ENCODE measurements around the gene COLEC12. TPM values are rescaled to one million over a fixed set of nuclear protein-coding genes. Genes with fewer than 3 reads are reported as not detected.

COLEC12 gene
- total and polyA plus RNA-seq, 8 donors, result 32.9 to 124 (median 103) TPM

GRCh38 chr18:285817-286216 lies 214.7 kb downstream of the COLEC12 start:
- H3K27me3 ChIP-seq, result no peaks in the 10 kb centered on the region
- H3K4me3 ChIP-seq, result no peak overlapping the region
- no peaks in the 10 kb centered on the region for H3K36me3 ChIP-seq
- no peaks in the 10 kb centered on the region for H3K9me3 ChIP-seq
- no peak overlapping the region for H3K27ac ChIP-seq
- TF ChIP-seq, protein P1, sequence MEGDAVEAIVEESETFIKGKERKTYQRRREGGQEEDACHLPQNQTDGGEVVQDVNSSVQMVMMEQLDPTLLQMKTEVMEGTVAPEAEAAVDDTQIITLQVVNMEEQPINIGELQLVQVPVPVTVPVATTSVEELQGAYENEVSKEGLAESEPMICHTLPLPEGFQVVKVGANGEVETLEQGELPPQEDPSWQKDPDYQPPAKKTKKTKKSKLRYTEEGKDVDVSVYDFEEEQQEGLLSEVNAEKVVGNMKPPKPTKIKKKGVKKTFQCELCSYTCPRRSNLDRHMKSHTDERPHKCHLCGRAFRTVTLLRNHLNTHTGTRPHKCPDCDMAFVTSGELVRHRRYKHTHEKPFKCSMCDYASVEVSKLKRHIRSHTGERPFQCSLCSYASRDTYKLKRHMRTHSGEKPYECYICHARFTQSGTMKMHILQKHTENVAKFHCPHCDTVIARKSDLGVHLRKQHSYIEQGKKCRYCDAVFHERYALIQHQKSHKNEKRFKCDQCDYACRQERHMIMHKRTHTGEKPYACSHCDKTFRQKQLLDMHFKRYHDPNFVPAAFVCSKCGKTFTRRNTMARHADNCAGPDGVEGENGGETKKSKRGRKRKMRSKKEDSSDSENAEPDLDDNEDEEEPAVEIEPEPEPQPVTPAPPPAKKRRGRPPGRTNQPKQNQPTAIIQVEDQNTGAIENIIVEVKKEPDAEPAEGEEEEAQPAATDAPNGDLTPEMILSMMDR (IDR thresholded peaks at IDR 0.05), result no peak
- no peak for DNase-seq
- ATAC-seq, result no peak
- intact Hi-C loops (cut with DNase I), result loop anchor here in 1 of 2 donors (5.0 kb wide), 1 partner anchor 331 kb away; no protein-coding TSS in a partner anchor
- no peaks in the 10 kb centered on the region for H3K4me1 ChIP-seq

- TF ChIP-seq, protein P1 (IDR thresholded peaks at IDR 0.05), result no peak
- H3K27ac ChIP-seq, result no peak overlapping the region
- no peaks in the 10 kb centered on the region for H3K27me3 ChIP-seq
- ATAC-seq (peak; percentile 52), DNase-seq (peak in 1 of 4 donors; percentile 55)
- no peak overlapping the region for H3K4me3 ChIP-seq
- intact Hi-C loops (cut with DNase I), result no loop called here
- H3K9me3 ChIP-seq, result peaks cover 0 to 8% of the 10 kb centered on the region in 2 donors
- no peaks in the 10 kb centered on the region for H3K36me3 ChIP-seq
- H3K4me1 ChIP-seq, result no peaks in the 10 kb centered on the region
Observed at GRCh38 chr18:275486-275885, 225.0 kb downstream of the COLEC12 start.

DNA sequence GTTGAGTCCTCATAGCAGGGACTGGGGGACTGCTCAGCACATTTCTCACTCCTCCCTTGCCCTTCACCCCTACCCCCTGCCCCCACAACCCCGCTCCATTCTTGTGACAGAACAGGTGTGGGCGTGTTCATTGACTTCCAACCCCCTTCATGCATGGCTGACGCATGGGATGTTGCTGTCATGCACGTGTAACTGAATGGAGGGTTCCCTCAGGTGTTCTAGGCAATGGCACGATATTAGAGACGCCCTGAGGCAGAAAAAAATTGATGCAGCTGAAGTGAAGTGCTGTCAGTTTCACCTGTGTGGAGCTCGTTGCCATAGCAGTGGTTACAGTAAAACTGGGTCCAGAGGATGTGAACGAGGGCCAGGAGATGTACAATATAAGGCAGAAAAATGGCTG lies 226.2 kb downstream of the COLEC12 start:
- no peak overlapping the region for H3K27ac ChIP-seq
- ATAC-seq (no peak), DNase-seq (no peak)
- peaks cover 0 to 8% of the 10 kb centered on the region in 2 donors for H3K9me3 ChIP-seq
- H3K4me1 ChIP-seq, result peaks cover 0 to under 1% of the 10 kb centered on the region in 2 donors
- TF ChIP-seq, protein P1 (IDR thresholded peaks at IDR 0.05), result no peak
- intact Hi-C loops (cut with DNase I), result no loop called here
- no peaks in the 10 kb centered on the region for H3K27me3 ChIP-seq
- H3K36me3 ChIP-seq, result no peaks in the 10 kb centered on the region
- no peak overlapping the region for H3K4me3 ChIP-seq

DNA sequence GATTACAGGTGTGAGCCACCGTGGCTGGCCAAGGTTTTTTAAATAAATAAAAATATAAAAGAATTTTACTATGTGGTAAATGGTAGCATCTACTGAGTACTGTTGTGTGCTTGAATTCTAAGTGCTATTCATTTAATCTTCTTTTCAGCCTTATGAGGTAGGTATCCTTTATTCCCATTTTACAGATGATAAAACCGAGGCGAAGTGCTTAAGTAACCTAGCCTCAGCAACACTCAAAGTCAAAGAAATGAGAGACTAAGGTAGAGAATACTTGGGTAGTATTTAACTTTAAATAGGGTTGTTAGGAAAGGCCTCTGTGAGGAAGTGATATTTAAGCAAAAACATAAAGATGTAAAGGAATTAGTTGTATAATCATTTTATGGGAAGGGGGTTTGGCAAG lies 227.0 kb downstream of the COLEC12 start:
- DNase-seq, result no peak
- Histone ChIP-seq H3K4me3 (no peak overlapping the region), H3K4me1 (peaks cover 0 to 9% of the 10 kb centered on the region in 2 donors), H3K36me3 (no peaks in the 10 kb centered on the region), H3K27me3 (no peaks in the 10 kb centered on the region), H3K9me3 (peaks cover 0 to 3% of the 10 kb centered on the region in 2 donors), H3K27ac (no peak overlapping the region)
- intact Hi-C loops (cut with DNase I), result no loop called here
- TF ChIP-seq, protein P1 (IDR thresholded peaks at IDR 0.05), result no peak
- no peak for ATAC-seq

DNA sequence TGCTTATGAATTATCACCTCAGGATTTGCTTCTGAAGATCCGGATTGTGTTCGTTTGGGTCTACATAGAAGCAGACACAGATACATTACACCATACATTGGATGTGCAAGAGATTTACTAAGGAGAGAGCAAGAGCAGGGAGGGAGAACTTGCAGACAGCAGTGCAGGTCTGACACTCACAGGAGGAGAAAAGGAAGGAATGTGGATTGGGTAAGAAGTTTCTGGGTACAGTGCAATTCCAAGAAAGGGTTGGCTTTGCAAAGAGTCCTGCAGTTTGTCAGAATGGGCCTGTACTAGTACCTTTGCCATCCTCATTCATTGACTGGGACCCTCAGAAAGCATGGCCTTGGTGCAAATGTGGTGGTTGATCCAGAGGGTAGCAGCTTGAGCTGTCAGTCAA lies 227.9 kb downstream of the COLEC12 start:
- no peak for DNase-seq
- ATAC-seq, result no peak
- intact Hi-C loops (cut with DNase I), result no loop called here
- TF ChIP-seq, protein P1 (IDR thresholded peaks at IDR 0.05), result no peak
- Histone ChIP-seq H3K4me3 (no peak overlapping the region), H3K36me3 (no peaks in the 10 kb centered on the region), H3K27ac (no peak overlapping the region), H3K9me3 (no peaks in the 10 kb centered on the region), H3K4me1 (peaks cover 0 to 9% of the 10 kb centered on the region in 2 donors), H3K27me3 (no peaks in the 10 kb centered on the region)
